ENCODE measurements around the gene DCC.

The DCC gene

DNA sequence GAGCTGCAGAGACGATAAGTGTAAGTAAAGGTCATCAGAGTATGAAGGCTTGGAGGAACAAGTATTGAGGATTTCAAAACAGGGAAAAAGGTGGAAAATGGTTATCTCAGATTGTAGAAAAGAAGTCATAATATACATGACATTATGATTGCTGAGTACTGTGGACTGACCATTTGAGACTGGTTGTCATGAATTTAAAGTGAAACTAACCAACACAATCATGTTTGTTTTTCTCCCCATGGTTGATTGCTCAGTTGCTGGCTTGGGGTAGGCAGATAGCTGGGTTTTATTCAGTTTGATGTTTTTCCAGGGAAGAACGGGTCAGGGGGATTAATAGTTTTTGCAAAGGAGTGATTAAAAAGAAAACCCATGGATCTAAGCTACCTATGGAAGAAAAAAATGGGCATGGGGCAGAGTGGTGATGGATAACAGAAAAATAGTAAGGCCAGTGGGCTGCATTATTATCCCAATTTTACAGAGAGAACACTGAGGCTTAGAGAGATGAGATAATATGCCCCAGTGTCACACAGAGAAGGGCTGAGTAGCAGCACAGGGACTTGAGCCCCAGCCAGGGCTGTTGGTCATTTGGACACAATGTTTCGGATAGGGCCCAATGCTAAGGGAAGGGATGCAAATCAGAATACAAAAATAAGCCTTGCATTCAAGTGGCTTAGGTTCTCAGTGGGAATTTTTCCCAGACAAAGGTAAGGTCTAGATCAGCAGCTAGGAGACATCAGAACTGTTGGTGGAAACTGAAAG is 885.7 kb downstream of the DCC start:
- Histone ChIP-seq H3K4me3 (ENCODE audit: severe bottlenecking) (no peak overlapping the region), H3K27me3 (ENCODE audit: insufficient read depth, poor library complexity, severe bottlenecking) (no peaks in the 10 kb centered on the region), H3K27ac (ENCODE audit: poor library complexity, severe bottlenecking) (no peak overlapping the region), H3K9me3 (ENCODE audit: severe bottlenecking) (no peaks in the 10 kb centered on the region), H3K36me3 (ENCODE audit: low read depth) (no peaks in the 10 kb centered on the region), H3K4me1 (ENCODE audit: insufficient read depth, poor library complexity, severe bottlenecking) (no peaks in the 10 kb centered on the region)
- DNase-seq (ENCODE audit: low spot score) = no peak
- TF ChIP-seq, protein P1, sequence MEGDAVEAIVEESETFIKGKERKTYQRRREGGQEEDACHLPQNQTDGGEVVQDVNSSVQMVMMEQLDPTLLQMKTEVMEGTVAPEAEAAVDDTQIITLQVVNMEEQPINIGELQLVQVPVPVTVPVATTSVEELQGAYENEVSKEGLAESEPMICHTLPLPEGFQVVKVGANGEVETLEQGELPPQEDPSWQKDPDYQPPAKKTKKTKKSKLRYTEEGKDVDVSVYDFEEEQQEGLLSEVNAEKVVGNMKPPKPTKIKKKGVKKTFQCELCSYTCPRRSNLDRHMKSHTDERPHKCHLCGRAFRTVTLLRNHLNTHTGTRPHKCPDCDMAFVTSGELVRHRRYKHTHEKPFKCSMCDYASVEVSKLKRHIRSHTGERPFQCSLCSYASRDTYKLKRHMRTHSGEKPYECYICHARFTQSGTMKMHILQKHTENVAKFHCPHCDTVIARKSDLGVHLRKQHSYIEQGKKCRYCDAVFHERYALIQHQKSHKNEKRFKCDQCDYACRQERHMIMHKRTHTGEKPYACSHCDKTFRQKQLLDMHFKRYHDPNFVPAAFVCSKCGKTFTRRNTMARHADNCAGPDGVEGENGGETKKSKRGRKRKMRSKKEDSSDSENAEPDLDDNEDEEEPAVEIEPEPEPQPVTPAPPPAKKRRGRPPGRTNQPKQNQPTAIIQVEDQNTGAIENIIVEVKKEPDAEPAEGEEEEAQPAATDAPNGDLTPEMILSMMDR (IDR thresholded peaks at IDR 0.05; ENCODE audit: poor library complexity, severe bottlenecking) = no peak
- ATAC-seq (ENCODE audit: low read depth) = no peak

DNA sequence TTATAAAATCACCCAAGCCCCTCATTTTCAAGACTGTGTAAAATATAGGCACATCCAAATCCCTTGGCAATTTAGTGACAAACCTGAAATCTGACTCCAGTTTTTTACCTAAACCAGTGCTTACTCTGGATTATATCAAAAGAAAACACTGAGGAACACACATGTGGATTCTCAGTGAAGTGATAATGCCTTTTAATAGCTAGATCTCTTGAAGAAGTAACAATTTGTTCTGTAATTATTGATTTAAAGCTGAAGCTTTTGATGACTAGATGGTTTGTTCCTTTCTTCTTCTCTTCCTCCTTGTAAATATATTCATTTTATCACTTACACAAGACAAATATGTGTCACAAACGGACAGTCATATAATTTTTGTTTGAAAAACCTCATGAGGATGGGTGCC is 894.6 kb downstream of the DCC start:
- H3K4me1 ChIP-seq (ENCODE audit: insufficient read depth, poor library complexity, severe bottlenecking) = no peaks in the 10 kb centered on the region
- TF ChIP-seq, protein P1 (IDR thresholded peaks at IDR 0.05; ENCODE audit: poor library complexity, severe bottlenecking) = no peak
- no peaks in the 10 kb centered on the region for H3K27me3 ChIP-seq (ENCODE audit: insufficient read depth, poor library complexity, severe bottlenecking)
- H3K27ac ChIP-seq (ENCODE audit: poor library complexity, severe bottlenecking) = no peak overlapping the region
- H3K4me3 ChIP-seq (ENCODE audit: severe bottlenecking) = no peak overlapping the region
- no peaks in the 10 kb centered on the region for H3K36me3 ChIP-seq (ENCODE audit: low read depth)
- no peak for DNase-seq (ENCODE audit: low spot score)
- no peaks in the 10 kb centered on the region for H3K9me3 ChIP-seq (ENCODE audit: severe bottlenecking)
- no peak for ATAC-seq (ENCODE audit: low read depth)

DNA sequence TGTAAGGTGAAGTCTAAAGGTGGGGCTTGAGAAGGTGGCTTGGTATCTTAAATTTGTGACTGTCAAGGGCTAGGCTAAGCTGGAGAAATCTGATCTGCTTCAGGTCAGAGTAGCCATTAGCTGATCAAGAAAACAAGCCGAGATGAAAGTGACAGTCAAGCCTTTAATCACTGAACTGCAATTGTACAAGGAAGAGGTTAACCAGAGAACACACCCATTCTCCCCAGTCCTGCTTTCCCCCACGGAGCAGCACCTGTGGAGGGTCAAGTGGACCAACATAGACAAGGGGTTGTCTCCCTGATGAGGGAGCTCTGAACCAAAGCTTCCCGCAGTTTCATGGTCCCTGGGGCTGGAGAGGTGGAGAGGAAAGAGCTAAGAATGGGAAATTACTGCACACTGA is 901.2 kb downstream of the DCC start:
- Histone ChIP-seq H3K27me3 (ENCODE audit: insufficient read depth, poor library complexity, severe bottlenecking) (no peaks in the 10 kb centered on the region), H3K4me3 (ENCODE audit: severe bottlenecking) (no peak overlapping the region), H3K9me3 (ENCODE audit: severe bottlenecking) (no peaks in the 10 kb centered on the region), H3K4me1 (ENCODE audit: insufficient read depth, poor library complexity, severe bottlenecking) (no peaks in the 10 kb centered on the region), H3K36me3 (ENCODE audit: low read depth) (no peaks in the 10 kb centered on the region), H3K27ac (ENCODE audit: poor library complexity, severe bottlenecking) (no peak overlapping the region)
- DNase-seq (ENCODE audit: low spot score) (no peak), ATAC-seq (ENCODE audit: low read depth) (no peak)
- TF ChIP-seq, protein P1 (IDR thresholded peaks at IDR 0.05; ENCODE audit: poor library complexity, severe bottlenecking) = no peak

DNA sequence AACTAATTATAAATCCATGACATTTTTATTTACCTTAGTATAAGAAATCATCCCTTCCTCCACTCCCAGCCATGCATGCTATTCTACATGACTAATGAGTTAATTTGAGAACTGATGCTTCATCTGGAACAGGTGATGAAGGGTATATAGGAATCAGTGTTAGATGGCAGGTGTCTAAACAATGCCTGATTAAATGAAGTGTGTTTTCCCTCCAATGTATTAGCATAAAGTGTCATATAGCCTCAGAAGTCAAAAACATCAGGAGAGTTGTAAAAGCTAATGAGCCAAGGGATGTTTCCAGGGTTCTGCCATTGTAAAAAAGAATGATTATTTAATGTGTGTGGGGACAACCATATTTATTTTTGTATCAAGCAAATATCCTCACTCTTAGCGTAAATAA is 913.8 kb downstream of the DCC start:
- H3K4me3 ChIP-seq (ENCODE audit: severe bottlenecking) = no peak overlapping the region
- ATAC-seq (ENCODE audit: low read depth) (no peak), DNase-seq (ENCODE audit: low spot score) (no peak)
- H3K9me3 ChIP-seq (ENCODE audit: severe bottlenecking) = no peaks in the 10 kb centered on the region
- no peaks in the 10 kb centered on the region for H3K36me3 ChIP-seq (ENCODE audit: low read depth)
- no peak overlapping the region for H3K27ac ChIP-seq (ENCODE audit: poor library complexity, severe bottlenecking)
- H3K27me3 ChIP-seq (ENCODE audit: insufficient read depth, poor library complexity, severe bottlenecking) = no peaks in the 10 kb centered on the region
- TF ChIP-seq, protein P1 (IDR thresholded peaks at IDR 0.05; ENCODE audit: poor library complexity, severe bottlenecking) = no peak
- H3K4me1 ChIP-seq (ENCODE audit: insufficient read depth, poor library complexity, severe bottlenecking) = no peaks in the 10 kb centered on the region

DNA sequence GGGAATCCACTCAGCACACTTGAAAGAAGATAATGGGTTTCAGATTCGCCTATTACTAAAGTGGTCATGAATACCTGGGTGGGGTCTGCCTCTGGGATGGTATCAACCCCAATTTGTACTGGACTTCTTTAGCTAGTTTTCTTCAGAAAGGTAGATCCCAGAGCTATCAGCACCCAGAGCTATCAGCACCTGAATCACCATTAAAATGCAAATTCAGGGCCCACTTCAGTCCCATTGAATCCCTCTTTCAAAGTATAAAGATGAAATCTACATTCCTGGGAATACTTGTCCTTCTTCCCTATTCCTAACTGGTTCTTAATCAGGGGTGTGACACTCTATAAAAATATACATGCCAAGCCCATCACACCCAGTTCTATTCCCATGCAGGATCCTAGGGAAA is 914.3 kb downstream of the DCC start:
- DNase-seq (ENCODE audit: low spot score) = no peak
- H3K36me3 ChIP-seq (ENCODE audit: low read depth) = no peaks in the 10 kb centered on the region
- no peak overlapping the region for H3K27ac ChIP-seq (ENCODE audit: poor library complexity, severe bottlenecking)
- no peaks in the 10 kb centered on the region for H3K9me3 ChIP-seq (ENCODE audit: severe bottlenecking)
- no peaks in the 10 kb centered on the region for H3K4me1 ChIP-seq (ENCODE audit: insufficient read depth, poor library complexity, severe bottlenecking)
- H3K4me3 ChIP-seq (ENCODE audit: severe bottlenecking) = no peak overlapping the region
- H3K27me3 ChIP-seq (ENCODE audit: insufficient read depth, poor library complexity, severe bottlenecking) = no peaks in the 10 kb centered on the region
- no peak for ATAC-seq (ENCODE audit: low read depth)
- TF ChIP-seq, protein P1 (IDR thresholded peaks at IDR 0.05; ENCODE audit: poor library complexity, severe bottlenecking) = no peak
